ENCODE results near the gene PEX10. TPM values are rescaled to one million over a fixed set of nuclear protein-coding genes. Genes with fewer than 3 reads are reported as not detected.
A peak's percentile ranks its signal among the peaks of the same experiment; 100 is the strongest.

PEX10 gene
- total RNA-seq, 1 experiment from 2014 or later, result 27.6 TPM

GRCh38 chr1:2382621-2383361, 29.6 kb downstream of the PEX10 start:
- peaks cover 3% of the 10 kb centered on the region for H3K4me1 ChIP-seq (ENCODE audit: insufficient read depth, low read length, poor library complexity, severe bottlenecking)
- no peak overlapping the region for H3K4me3 ChIP-seq (ENCODE audit: low read depth, low read length, poor library complexity, severe bottlenecking)
- no peaks in the 10 kb centered on the region for H3K9me3 ChIP-seq (ENCODE audit: low read depth, low read length, poor library complexity, severe bottlenecking)
- BruUV-seq (replicated peaks), result no TSS peak
- peaks cover 2% of the 10 kb centered on the region for H3K36me3 ChIP-seq (ENCODE audit: insufficient read depth, low read length, poor library complexity, severe bottlenecking)
- POLR2A ChIA-PET (ENCODE audit: low non-redundant PET), result no interaction called here
- H3K27ac ChIP-seq (ENCODE audit: low read depth, low read length, poor library complexity, severe bottlenecking), result no peak overlapping the region
- TF ChIP-seq CTCF (conservative IDR thresholded peaks at IDR 0.05; ENCODE audit: low read depth, low read length) (0 out of 2 replicates have a peak, but pooled peaks have one; percentile 28), EZH2 (IDR thresholded peaks at IDR 0.05; ENCODE audit: borderline replicate concordance, low read depth, low read length, poor library complexity, severe bottlenecking) (no peak)
- CTCF ChIA-PET, result interaction anchor here (0.6 to 2.5 kb wide), 5 partner anchors 9 to 188 kb away, joined by 6 to 70 read pairs (median 19); partner anchors contain the start of genes FAAP20, MORN1 and RER1
- intact Hi-C loops (cut with micrococcal nuclease; ENCODE audit: unreplicated experiment), result no loop called here
- no peaks in the 10 kb centered on the region for H3K27me3 ChIP-seq (replicated peaks; ENCODE audit: insufficient read depth, low read depth, low read length, poor library complexity)
- DNase-seq (ENCODE audit: low spot score), result no peak

- Histone ChIP-seq H3K9me3 (ENCODE audit: low read depth, low read length, poor library complexity, severe bottlenecking) (no peaks in the 10 kb centered on the region), H3K4me1 (ENCODE audit: insufficient read depth, low read length, poor library complexity, severe bottlenecking) (peaks cover 3% of the 10 kb centered on the region), H3K36me3 (ENCODE audit: insufficient read depth, low read length, poor library complexity, severe bottlenecking) (no peaks in the 10 kb centered on the region), H3K27me3 (replicated peaks; ENCODE audit: insufficient read depth, low read depth, low read length, poor library complexity) (no peaks in the 10 kb centered on the region), H3K27ac (ENCODE audit: low read depth, low read length, poor library complexity, severe bottlenecking) (peak overlapping the region; percentile 30), H3K4me3 (ENCODE audit: low read depth, low read length, poor library complexity, severe bottlenecking) (no peak overlapping the region)
- intact Hi-C loops (cut with micrococcal nuclease; ENCODE audit: unreplicated experiment), result loop anchor here (1.0 kb wide), 1 partner anchor 187 kb away; no protein-coding TSS in a partner anchor
- TF ChIP-seq EZH2 (IDR thresholded peaks at IDR 0.05; ENCODE audit: borderline replicate concordance, low read depth, low read length, poor library complexity, severe bottlenecking) (no peak), CTCF (conservative IDR thresholded peaks at IDR 0.05; ENCODE audit: low read depth, low read length) (peak; percentile 96)
- CTCF ChIA-PET, result interaction anchor here (0.5 to 2.5 kb wide), 17 partner anchors 10 to 635 kb away, joined by 3 to 70 read pairs (median 4); partner anchors contain the start of genes FAAP20, MORN1, PANK4 and RER1
- POLR2A ChIA-PET (ENCODE audit: low non-redundant PET), result interaction anchor here (0.6 to 1.0 kb wide), 2 partner anchors 10 to 154 kb away, joined by 3 to 5 read pairs; partner anchors contain the start of genes MORN1 and RER1
- peak; percentile 80 for DNase-seq (ENCODE audit: low spot score)
- BruUV-seq (replicated peaks), result no TSS peak
Measured at GRCh38 chr1:2381741-2382620, 30.4 kb downstream of the PEX10 start.

All from A673 (cell line).